IMR-90 (cell line): ENCODE results near the gene WNT8B. TPM values are rescaled to one million over a fixed set of nuclear protein-coding genes. Genes with fewer than 3 reads are reported as not detected.

Source experiments
- ATAC-seq: fragments of 200-7000 bp; cut with Tn5 transposase; 2 replicates; pipeline ENCODE4 v1.9.1; 2020; ENCODE audit warnings: low read depth, mild to moderate bottlenecking, moderate library complexity
- BruUV-seq: library from RNA; stranded (reverse); fragments of 400-500 nt; replicated peaks from 2 replicates; lab custom pipeline; 2021; lab: Mats Ljungman, UMichigan
- CTCF ChIA-PET: fragments of 300-600 bp; formaldehyde crosslinking; extraction: SDS; loops from one replicate; lab custom pipeline; 2021; ENCODE audit warnings: antibody characterized with exemption; lab: Yijun Ruan, JAX
- POLR2A ChIA-PET: fragments of 300-600 bp; sonication (Branson Sonifier 250); formaldehyde crosslinking; loops from one replicate; lab custom pipeline; 2022; ENCODE audit warnings: antibody characterized with exemption; ENCODE audit not compliant: unreplicated experiment; lab: Charles Lee
- DNase-seq: peaks from one replicate; pipeline ENCODE4 v3.0.0; 2013
- H2AFZ ChIP-seq: replicated peaks from 2 replicates; pipeline ENCODE3; 2013; ENCODE audit warnings: low read length, mild to moderate bottlenecking; ENCODE audit not compliant: poor library complexity
- H2AK5ac ChIP-seq: 2 replicates; pipeline ENCODE4 v1.6.1; 2013; ENCODE audit warnings: low read depth, low read length, inconsistent platforms
- H2AK9ac ChIP-seq: replicated peaks from 2 replicates; pipeline ENCODE3; 2013; ENCODE audit warnings: mild to moderate bottlenecking, low read depth, low read length, moderate library complexity; ENCODE audit not compliant: poor library complexity
- H2BK120ac ChIP-seq: 2 replicates; pipeline ENCODE4 v1.6.1; 2013; ENCODE audit warnings: low read depth, low read length, inconsistent platforms
- H2BK15ac ChIP-seq: 3 replicates; pipeline ENCODE4 v1.6.1; 2013; ENCODE audit warnings: low read depth, low read length, inconsistent platforms
- H2BK20ac ChIP-seq: 2 replicates; pipeline ENCODE4 v1.6.1; 2013; ENCODE audit warnings: low read depth, mild to moderate bottlenecking, inconsistent platforms, low read length, moderate library complexity
- H2BK5ac ChIP-seq: 2 replicates; pipeline ENCODE4 v1.6.1; 2013; ENCODE audit warnings: mild to moderate bottlenecking, low read depth, low read length, inconsistent platforms; ENCODE audit not compliant: poor library complexity, severe bottlenecking
- H3K14ac ChIP-seq: replicated peaks from 2 replicates; pipeline ENCODE4 v1.6.1; 2013; ENCODE audit warnings: low read depth, low read length, inconsistent platforms
- H3K18ac ChIP-seq: 2 replicates; pipeline ENCODE4 v1.6.1; 2013; ENCODE audit warnings: low read depth, low read length, control low read depth
- H3K23ac ChIP-seq: 2 replicates; pipeline ENCODE4 v1.6.1; 2013; ENCODE audit warnings: low read depth, low read length, inconsistent platforms
- H3K27ac ChIP-seq: 2 replicates; pipeline ENCODE4 v1.5.1; 2013; ENCODE audit warnings: mild to moderate bottlenecking, control low read depth, low read length; ENCODE audit not compliant: insufficient read depth
- H3K27me3 ChIP-seq: 2 replicates; pipeline ENCODE4 v1.6.1; 2013; ENCODE audit warnings: low read length; ENCODE audit not compliant: control insufficient read depth, insufficient read depth
- H3K36me3 ChIP-seq: 2 replicates; pipeline ENCODE4 v1.6.1; 2013; ENCODE audit warnings: low read length, mixed read lengths; ENCODE audit not compliant: control insufficient read depth, insufficient read depth
- H3K4ac ChIP-seq: 2 replicates; pipeline ENCODE4 v1.6.1; 2013; ENCODE audit warnings: low read depth, low read length, inconsistent platforms
- H3K4me1 ChIP-seq: 2 replicates; pipeline ENCODE4 v1.6.1; 2013; ENCODE audit warnings: low read length, mixed read lengths; ENCODE audit not compliant: control insufficient read depth, insufficient read depth
- H3K4me2 ChIP-seq: 2 replicates; pipeline ENCODE4 v1.6.1; 2013; ENCODE audit warnings: low read depth, mild to moderate bottlenecking, control low read depth, low read length, moderate library complexity
- H3K4me3 ChIP-seq: 2 replicates; pipeline ENCODE4 v1.5.1; 2013; ENCODE audit warnings: low read depth, mild to moderate bottlenecking, control low read depth, low read length, moderate library complexity; ENCODE audit not compliant: insufficient read depth
- H3K56ac ChIP-seq: 2 replicates; pipeline ENCODE4 v1.6.1; 2013; ENCODE audit warnings: low read length, inconsistent platforms; ENCODE audit not compliant: insufficient read depth; ENCODE audit errors: extremely low read depth
- H3K79me1 ChIP-seq, 2 experiments: 2 replicates each; pipeline ENCODE4 v1.6.1; 2013; ENCODE audit warnings: low read length in 2 of 2, inconsistent platforms in 1 of 2, low read depth in 1 of 2
- H3K9ac ChIP-seq: 2 replicates; pipeline ENCODE4 v1.6.1; 2013; ENCODE audit warnings: low read depth, low read length, control low read depth
- H3K9me1 ChIP-seq: 2 replicates; pipeline ENCODE4 v1.6.1; 2013; ENCODE audit warnings: low read length, inconsistent platforms; ENCODE audit not compliant: insufficient read depth
- H3K9me3 ChIP-seq: 2 replicates; pipeline ENCODE4 v1.6.1; 2013; ENCODE audit warnings: low read length; ENCODE audit not compliant: control insufficient read depth, insufficient read depth
- H4K20me1 ChIP-seq: 2 replicates; pipeline ENCODE4 v1.6.1; 2013; ENCODE audit warnings: low read length, inconsistent platforms; ENCODE audit not compliant: insufficient read depth
- H4K5ac ChIP-seq: 2 replicates; pipeline ENCODE4 v1.6.1; 2013; ENCODE audit warnings: mild to moderate bottlenecking, low read depth, low read length, control low read depth
- H4K8ac ChIP-seq, 2 experiments: 2 replicates each; pipeline ENCODE4 v1.6.1; 2013; ENCODE audit warnings: low read depth in 2 of 2, low read length in 2 of 2, control low read depth in 1 of 2, inconsistent platforms in 1 of 2
- H4K91ac ChIP-seq: 2 replicates; pipeline ENCODE4 v1.6.1; 2013; ENCODE audit warnings: low read depth, low read length, inconsistent platforms; ENCODE audit not compliant: insufficient read depth
- BHLHE40 ChIP-seq: fragments of 150-350 bp; IDR thresholded peaks from 2 replicates; pipeline ENCODE4 v1.6.1; 2016; ENCODE audit warnings: mild to moderate bottlenecking, low read depth, low read length
- CHD1 ChIP-seq: IDR thresholded peaks from 2 replicates; pipeline ENCODE4 v1.6.1; 2012; ENCODE audit warnings: low read depth, low read length, improper control_type of control experiment
- FOS ChIP-seq: fragments of 150-350 bp; IDR thresholded peaks from 2 replicates; pipeline ENCODE4 v1.6.1; 2016; ENCODE audit warnings: low read depth, low read length
- MAZ ChIP-seq: IDR thresholded peaks from 2 replicates; pipeline ENCODE4 v1.6.1; 2012; ENCODE audit warnings: low read depth, mild to moderate bottlenecking, low read length, improper control_type of control experiment, moderate library complexity, borderline replicate concordance
- MXI1 ChIP-seq: IDR thresholded peaks from 2 replicates; pipeline ENCODE4 v1.6.1; 2012; ENCODE audit warnings: low read depth, mild to moderate bottlenecking, low read length, moderate library complexity, borderline replicate concordance
- NFE2L2 ChIP-seq: fragments of 150-350 bp; IDR thresholded peaks from 2 replicates; pipeline ENCODE4 v1.6.1; 2016; ENCODE audit warnings: low read depth, mild to moderate bottlenecking, low read length
- RAD21 ChIP-seq: IDR thresholded peaks from 2 replicates; pipeline ENCODE4 v1.6.1; 2012; ENCODE audit warnings: low read length, improper control_type of control experiment
- RCOR1 ChIP-seq: IDR thresholded peaks from 2 replicates; pipeline ENCODE4 v1.6.1; 2012; ENCODE audit warnings: mild to moderate bottlenecking, low read length, improper control_type of control experiment; ENCODE audit not compliant: insufficient replicate concordance
- RFX5 ChIP-seq: IDR thresholded peaks from 2 replicates; pipeline ENCODE4 v1.8.0; 2012; ENCODE audit warnings: low read depth, mild to moderate bottlenecking, low read length, moderate library complexity
- WGBS, 2 experiments: methylation state at CpG; one replicate each; pipeline versions ENCODE4 v1.1.5 to v1.1.7; 2013; ENCODE audit warnings: missing lambda C conversion rate in 2 of 2; ENCODE audit not compliant: insufficient read length in 1 of 2; ENCODE audit errors: extremely low coverage in 2 of 2; 5-methylcytosine and 5-hydroxymethylcytosine counted together
- dilution Hi-C: fragments of 300-500 bp; cut with HindIII; formaldehyde crosslinking; loops from one replicate; pipeline ENCODE4 v1.14.3; 2018; ENCODE audit warnings: low sequenced_read_pairs; ENCODE audit not compliant: unreplicated experiment
- in situ Hi-C: fragments of 300-500 bp; cut with MboI; formaldehyde crosslinking; loops from 3 replicates; pipeline ENCODE4 v1.14.3; 2019; ENCODE audit warnings: low sequenced_read_pairs, inconsistent platforms, mixed read lengths
- intact Hi-C: fragments of 100-400 bp; cut with micrococcal nuclease; formaldehyde crosslinking; loops from 2 replicates; pipeline ENCODE4 v1.10.0; 2022
- polyA plus RNA-seq, 3 experiments: library from polyadenylated mRNA; depleted of rRNA; stranded (reverse); fragments of >200 nt; gene quantifications; 2 replicates each; pipeline ENCODE4 v1.2.3, GENCODE V29; 2012; ENCODE audit warnings: low replicate concordance in 1 of 3
- total RNA-seq: library from RNA; depleted of rRNA; stranded (reverse); fragments of >200 nt; gene quantifications from 2 replicates; pipeline ENCODE4 v1.2.3, GENCODE V29; 2012
- TF ChIP-seq, protein P1 (sequence below): conservative IDR thresholded peaks from 2 replicates; pipeline ENCODE4 v1.5.1; 2012; ENCODE audit warnings: mild to moderate bottlenecking, low read depth, low read length, improper control_type of control experiment
- TF ChIP-seq, protein P2 (sequence below): fragments of 150-350 bp; IDR thresholded peaks from 2 replicates; pipeline ENCODE4 v1.6.1; 2016; ENCODE audit warnings: low read depth, mild to moderate bottlenecking, low read length, moderate library complexity, borderline replicate concordance

WNT8B gene
- total and polyA plus RNA-seq, 2 of the 4 experiments (the other 2 are of a cell fraction): 0.03 TPM; not detected in 1

DNA sequence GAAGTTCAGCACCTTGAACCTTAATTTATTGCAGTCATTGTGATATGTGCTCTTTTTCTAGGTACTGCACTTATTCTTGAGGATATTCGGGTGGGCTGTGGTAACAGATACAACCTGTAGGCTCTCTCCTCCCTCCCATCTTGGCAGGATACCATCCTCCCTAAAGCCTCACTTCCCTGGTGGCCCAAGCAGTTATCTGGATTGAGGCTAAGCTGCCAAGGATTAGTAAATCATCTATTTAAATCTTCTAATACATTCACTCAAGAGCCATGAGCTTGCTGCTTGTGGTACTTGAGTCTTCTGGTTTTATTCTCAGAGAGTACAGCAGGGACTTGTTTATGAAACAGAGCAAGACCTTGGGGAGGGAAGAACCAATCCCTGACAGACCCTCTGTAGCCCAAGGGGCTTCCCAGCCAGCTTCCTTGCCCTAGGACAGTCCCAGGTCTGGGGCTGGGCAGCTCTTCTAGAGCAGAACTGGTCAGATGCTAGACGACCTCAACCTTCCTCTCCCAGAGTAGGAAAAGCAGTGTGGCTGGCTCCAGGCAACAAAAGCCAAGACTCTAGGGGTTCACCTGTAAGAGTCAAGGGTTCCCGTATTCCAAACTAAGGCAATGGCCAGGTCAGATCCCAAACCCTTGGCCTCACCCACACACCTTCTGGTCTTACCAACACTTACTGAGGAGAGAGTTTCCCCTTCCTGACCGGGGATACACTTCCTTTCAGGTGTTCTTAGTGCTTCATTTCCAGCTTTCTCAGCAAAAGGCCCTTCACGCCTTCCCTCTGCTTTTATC lies 21.3 kb downstream of the WNT8B start:
- no peak overlapping the region for H3K27ac ChIP-seq
- TF ChIP-seq, protein P1, sequence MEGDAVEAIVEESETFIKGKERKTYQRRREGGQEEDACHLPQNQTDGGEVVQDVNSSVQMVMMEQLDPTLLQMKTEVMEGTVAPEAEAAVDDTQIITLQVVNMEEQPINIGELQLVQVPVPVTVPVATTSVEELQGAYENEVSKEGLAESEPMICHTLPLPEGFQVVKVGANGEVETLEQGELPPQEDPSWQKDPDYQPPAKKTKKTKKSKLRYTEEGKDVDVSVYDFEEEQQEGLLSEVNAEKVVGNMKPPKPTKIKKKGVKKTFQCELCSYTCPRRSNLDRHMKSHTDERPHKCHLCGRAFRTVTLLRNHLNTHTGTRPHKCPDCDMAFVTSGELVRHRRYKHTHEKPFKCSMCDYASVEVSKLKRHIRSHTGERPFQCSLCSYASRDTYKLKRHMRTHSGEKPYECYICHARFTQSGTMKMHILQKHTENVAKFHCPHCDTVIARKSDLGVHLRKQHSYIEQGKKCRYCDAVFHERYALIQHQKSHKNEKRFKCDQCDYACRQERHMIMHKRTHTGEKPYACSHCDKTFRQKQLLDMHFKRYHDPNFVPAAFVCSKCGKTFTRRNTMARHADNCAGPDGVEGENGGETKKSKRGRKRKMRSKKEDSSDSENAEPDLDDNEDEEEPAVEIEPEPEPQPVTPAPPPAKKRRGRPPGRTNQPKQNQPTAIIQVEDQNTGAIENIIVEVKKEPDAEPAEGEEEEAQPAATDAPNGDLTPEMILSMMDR: no peak
- TF ChIP-seq NFE2L2 (no peak), RCOR1 (no peak), RAD21 (no peak), MXI1 (no peak), CHD1 (no peak), FOS (no peak), BHLHE40 (no peak), RFX5 (no peak), MAZ (no peak)
- TF ChIP-seq, protein P2, sequence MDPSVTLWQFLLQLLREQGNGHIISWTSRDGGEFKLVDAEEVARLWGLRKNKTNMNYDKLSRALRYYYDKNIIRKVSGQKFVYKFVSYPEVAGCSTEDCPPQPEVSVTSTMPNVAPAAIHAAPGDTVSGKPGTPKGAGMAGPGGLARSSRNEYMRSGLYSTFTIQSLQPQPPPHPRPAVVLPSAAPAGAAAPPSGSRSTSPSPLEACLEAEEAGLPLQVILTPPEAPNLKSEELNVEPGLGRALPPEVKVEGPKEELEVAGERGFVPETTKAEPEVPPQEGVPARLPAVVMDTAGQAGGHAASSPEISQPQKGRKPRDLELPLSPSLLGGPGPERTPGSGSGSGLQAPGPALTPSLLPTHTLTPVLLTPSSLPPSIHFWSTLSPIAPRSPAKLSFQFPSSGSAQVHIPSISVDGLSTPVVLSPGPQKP: no peak
- H2BK20ac ChIP-seq: no peak overlapping the region
- DNase-seq (no peak), ATAC-seq (no peak)
- H2BK120ac ChIP-seq: no peak overlapping the region
- ChIA-PET POLR2A (no interaction called here), CTCF (interaction anchor here (1.4 to 2.1 kb wide), 3 partner anchors 10 to 24 kb away, joined by 4 to 22 read pairs (median 15); no protein-coding TSS in a partner anchor)
- intact Hi-C loops (no loop called here), in situ Hi-C loops (no loop called here), dilution Hi-C loops (no loop called here)
- no peak overlapping the region for H2BK5ac ChIP-seq
- H3K56ac ChIP-seq: no peak overlapping the region
- H3K4me3 ChIP-seq: no peak overlapping the region
- H2AFZ ChIP-seq: no peak overlapping the region
- no peak overlapping the region for H4K91ac ChIP-seq
- no peak overlapping the region for H2AK5ac ChIP-seq
- H3K23ac ChIP-seq: no peak overlapping the region
- peaks cover 34% of the 10 kb centered on the region for H3K27me3 ChIP-seq
- H3K18ac ChIP-seq: no peak overlapping the region
- H3K9me1 ChIP-seq: no peaks in the 10 kb centered on the region
- no peak overlapping the region for H3K9ac ChIP-seq
- H4K5ac ChIP-seq: no peak overlapping the region
- no peak overlapping the region for H2AK9ac ChIP-seq
- H3K4me1 ChIP-seq: peaks cover 4% of the 10 kb centered on the region; the same call in 1 of the 2 replicates
- H2BK15ac ChIP-seq: no peak overlapping the region
- no peaks in the 10 kb centered on the region for H3K9me3 ChIP-seq
- WGBS, 2 experiments: 87% methylated on average over 3 of the region's 5 CpGs; no CpG with 5 or more reads in 1 of the 2 experiments
- H3K4me2 ChIP-seq: no peak overlapping the region
- H3K14ac ChIP-seq: no peak overlapping the region
- no peaks in the 10 kb centered on the region; the same call in 1 of the 2 replicates for H4K20me1 ChIP-seq
- H3K36me3 ChIP-seq: peaks cover 14% of the 10 kb centered on the region
- no peaks in the 10 kb centered on the region for H3K79me1 ChIP-seq
- BruUV-seq: no TSS peak
- H4K8ac ChIP-seq: no peak overlapping the region
- no peak overlapping the region for H3K4ac ChIP-seq
